GM12865 (cell line): ENCODE measurements around the gene EEF1AKMT3.

Experiments
- DNase-seq: peaks from one replicate; pipeline ENCODE4 v3.0.0; 2010; ENCODE audit warnings: low read depth
- H3K4me3 ChIP-seq: 2 replicates; pipeline ENCODE4 v1.5.1; 2011; ENCODE audit warnings: mild to moderate bottlenecking, low read depth, low read length, control low read depth
- TF ChIP-seq, protein P1 (sequence below): IDR thresholded peaks from 2 replicates; pipeline ENCODE4 v1.5.1; 2011; ENCODE audit warnings: low read length, control low read depth, low read depth, inconsistent platforms; ENCODE audit not compliant: insufficient read depth; ENCODE audit errors: missing control alignments

EEF1AKMT3 gene

GRCh38 chr12:57822392-57823130 lies 50.1 kb downstream of the EEF1AKMT3 start:
- H3K4me3 ChIP-seq, result no peak overlapping the region
- DNase-seq, result no peak
- TF ChIP-seq, protein P1, sequence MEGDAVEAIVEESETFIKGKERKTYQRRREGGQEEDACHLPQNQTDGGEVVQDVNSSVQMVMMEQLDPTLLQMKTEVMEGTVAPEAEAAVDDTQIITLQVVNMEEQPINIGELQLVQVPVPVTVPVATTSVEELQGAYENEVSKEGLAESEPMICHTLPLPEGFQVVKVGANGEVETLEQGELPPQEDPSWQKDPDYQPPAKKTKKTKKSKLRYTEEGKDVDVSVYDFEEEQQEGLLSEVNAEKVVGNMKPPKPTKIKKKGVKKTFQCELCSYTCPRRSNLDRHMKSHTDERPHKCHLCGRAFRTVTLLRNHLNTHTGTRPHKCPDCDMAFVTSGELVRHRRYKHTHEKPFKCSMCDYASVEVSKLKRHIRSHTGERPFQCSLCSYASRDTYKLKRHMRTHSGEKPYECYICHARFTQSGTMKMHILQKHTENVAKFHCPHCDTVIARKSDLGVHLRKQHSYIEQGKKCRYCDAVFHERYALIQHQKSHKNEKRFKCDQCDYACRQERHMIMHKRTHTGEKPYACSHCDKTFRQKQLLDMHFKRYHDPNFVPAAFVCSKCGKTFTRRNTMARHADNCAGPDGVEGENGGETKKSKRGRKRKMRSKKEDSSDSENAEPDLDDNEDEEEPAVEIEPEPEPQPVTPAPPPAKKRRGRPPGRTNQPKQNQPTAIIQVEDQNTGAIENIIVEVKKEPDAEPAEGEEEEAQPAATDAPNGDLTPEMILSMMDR, result no peak

GRCh38 chr12:57823131-57823907 lies 50.9 kb downstream of the EEF1AKMT3 start:
- TF ChIP-seq, protein P1, result no peak
- no peak for DNase-seq

GRCh38 chr12:57823908-57824640 lies 51.7 kb downstream of the EEF1AKMT3 start:
- TF ChIP-seq, protein P1, result no peak
- DNase-seq, result no peak
- H3K4me3 ChIP-seq, result no peak overlapping the region

More at GRCh38 chr12:57823131-57823907, 50.9 kb downstream of the EEF1AKMT3 start:
- H3K4me3 ChIP-seq, result no peak overlapping the region

DNA sequence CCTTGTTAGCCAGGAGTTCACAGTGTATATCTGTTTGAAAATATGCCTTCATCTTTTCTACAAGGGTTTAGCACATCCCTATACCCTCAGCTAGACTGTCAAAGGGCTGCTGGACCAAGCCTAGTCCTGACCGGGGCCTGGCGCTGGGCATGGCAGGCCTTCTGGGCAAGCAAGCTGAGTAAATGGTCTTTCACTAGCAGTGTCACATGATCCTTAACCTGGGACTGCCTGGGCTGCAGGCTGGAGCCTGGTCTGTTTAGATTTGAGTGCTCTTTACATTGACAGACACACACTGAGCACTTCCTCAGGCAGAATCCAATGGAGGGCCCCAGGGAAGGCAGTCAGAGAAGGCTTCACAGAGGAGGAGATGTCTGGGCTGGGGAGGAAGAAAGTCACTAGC lies 53.0 kb downstream of the EEF1AKMT3 start:
- TF ChIP-seq, protein P1, result no peak
- no peak for DNase-seq
- H3K4me3 ChIP-seq, result no peak overlapping the region

DNA sequence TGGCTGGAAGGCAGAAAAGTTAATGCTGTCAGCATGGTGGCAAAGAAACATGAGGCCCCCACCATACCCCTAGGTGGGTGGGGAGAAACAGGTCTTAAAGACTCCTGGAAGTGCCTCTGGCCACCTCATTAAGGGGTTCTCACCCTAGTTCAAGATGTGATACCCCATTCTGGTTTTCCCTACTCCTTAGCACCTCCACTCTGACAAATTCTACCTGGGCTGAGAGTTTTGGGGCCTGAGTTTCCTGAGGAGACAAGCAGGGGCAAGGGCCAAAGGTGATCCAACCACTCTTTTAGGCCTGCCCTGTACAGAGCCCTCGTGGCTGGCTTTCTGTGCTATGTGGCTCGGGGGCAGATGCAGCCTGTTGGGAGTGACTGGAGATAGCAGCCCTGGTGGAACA lies 54.0 kb downstream of the EEF1AKMT3 start:
- TF ChIP-seq, protein P1, result no peak
- no peak overlapping the region for H3K4me3 ChIP-seq
- no peak for DNase-seq

- DNase-seq, result no peak
- H3K4me3 ChIP-seq, result no peak overlapping the region
- TF ChIP-seq, protein P1, result no peak
Measured at GRCh38 chr12:57826966-57827365, 54.6 kb downstream of the EEF1AKMT3 start.
